Keratinocyte (primary cell): ENCODE results near the gene PRRC2B. TPM values are rescaled to one million over a fixed set of nuclear protein-coding genes. Genes with fewer than 3 reads are reported as not detected.

Source experiments
- DNase-seq: peaks from one replicate; pipeline ENCODE4 v3.0.0-alpha.2; 2011; ENCODE audit warnings: low read depth, missing footprints, low spot score
- FAIRE-seq: peaks from 2 replicates; lab custom pipeline; 2011; peaks lifted over from hg19 to GRCh38; lab: Jason Lieb, UNC
- H2AFZ ChIP-seq: 2 replicates; pipeline ENCODE4 v1.6.0; 2012; ENCODE audit warnings: low read length, control low read depth, inconsistent platforms; ENCODE audit not compliant: control insufficient read depth
- H3K27ac ChIP-seq: 2 replicates; pipeline ENCODE4 v1.5.1; 2011; ENCODE audit warnings: low read length; ENCODE audit not compliant: control insufficient read depth, insufficient read depth
- H3K27me3 ChIP-seq: 3 replicates; pipeline ENCODE4 v1.6.0; 2011; ENCODE audit warnings: low read length; ENCODE audit not compliant: control insufficient read depth, insufficient read depth; ENCODE audit errors: extremely low read depth
- H3K36me3 ChIP-seq, 2 experiments: 2 replicates in 1 of 2; 3 replicates in 1 of 2; pipeline ENCODE4 v1.5.1; 2011; ENCODE audit warnings: low read length in 2 of 2, mild to moderate bottlenecking in 1 of 2; ENCODE audit not compliant: control insufficient read depth in 2 of 2, insufficient read depth in 2 of 2; ENCODE audit errors: extremely low read depth in 1 of 2
- H3K4me1 ChIP-seq: 3 replicates; pipeline ENCODE4 v1.5.1; 2011; ENCODE audit warnings: low read length; ENCODE audit not compliant: control insufficient read depth, insufficient read depth; ENCODE audit errors: extremely low read depth
- H3K4me2 ChIP-seq: 3 replicates; pipeline ENCODE4 v1.6.0; 2011; ENCODE audit warnings: low read depth, low read length; ENCODE audit not compliant: control insufficient read depth, insufficient read depth; ENCODE audit errors: extremely low read depth
- H3K4me3 ChIP-seq, 3 experiments: fragments of 200-600 bp in 1 of 3; sonication (generic) in 1 of 3; 2 replicates in 2 of 3; 3 replicates in 1 of 3; pipeline ENCODE4 v1.5.1; 2011 to 2016; ENCODE audit warnings: low read length in 3 of 3, mild to moderate bottlenecking in 3 of 3, control low read depth in 2 of 3, inconsistent platforms in 1 of 3, low read depth in 1 of 3, mixed read lengths in 1 of 3, mixed run types in 1 of 3, moderate library complexity in 1 of 3; ENCODE audit not compliant: control insufficient read depth in 2 of 3, insufficient read depth in 2 of 3; ENCODE audit errors: extremely low read depth in 1 of 3
- H3K79me2 ChIP-seq: 2 replicates; pipeline ENCODE4 v1.6.0; 2012; ENCODE audit warnings: low read length; ENCODE audit not compliant: control insufficient read depth, insufficient read depth
- H3K9ac ChIP-seq: 3 replicates; pipeline ENCODE4 v1.6.0; 2011; ENCODE audit warnings: low read length; ENCODE audit not compliant: control insufficient read depth, insufficient read depth; ENCODE audit errors: extremely low read depth
- H3K9me1 ChIP-seq: 3 replicates; pipeline ENCODE4 v1.6.0; 2011; ENCODE audit warnings: low read length; ENCODE audit not compliant: control insufficient read depth, insufficient read depth; ENCODE audit errors: extremely low read depth
- H3K9me3 ChIP-seq: 2 replicates; pipeline ENCODE4 v1.5.1; 2012; ENCODE audit warnings: low read depth, low read length; ENCODE audit not compliant: control insufficient read depth
- H4K20me1 ChIP-seq: 3 replicates; pipeline ENCODE4 v1.6.0; 2011; ENCODE audit warnings: low read length; ENCODE audit not compliant: control insufficient read depth, insufficient read depth; ENCODE audit errors: extremely low read depth
- EZH2 ChIP-seq: IDR thresholded peaks from one replicate; pipeline ENCODE4 v1.6.1; 2012; ENCODE audit warnings: inconsistent platforms, mild to moderate bottlenecking, low read length, moderate library complexity
- dilution Hi-C: fragments of 300-500 bp; cut with MboI; formaldehyde crosslinking; loops from one replicate; pipeline ENCODE4 v1.7.0; 2020; ENCODE audit warnings: low sequenced_read_pairs; ENCODE audit not compliant: extremely low pct_ligation_motif_present
- polyA plus RNA-seq, 5 experiments: library from polyadenylated mRNA; depleted of rRNA in 3 of 5; stranded (reverse) in 3 of 5; stranded (forward) in 1 of 5; unstranded in 1 of 5; fragments of >200 nt; gene quantifications; 1 replicate in 1 of 5; 2 replicates in 3 of 5; 3 replicates in 1 of 5; pipeline versions ENCODE4 v1.2.1 to v1.2.3, GENCODE V29; 2011 to 2012; ENCODE audit warnings: missing spikeins in 2 of 5, low read depth in 1 of 5, low replicate concordance in 1 of 5
- TF ChIP-seq, protein P1 (sequence below), 3 experiments: IDR thresholded peaks in 1 of 3; conservative IDR thresholded peaks in 1 of 3; optimal IDR thresholded peaks in 1 of 3; 2 replicates in 2 of 3; 3 replicates in 1 of 3; pipeline versions ENCODE3 to v1.5.1; 2011; ENCODE audit warnings: low read length in 3 of 3, mild to moderate bottlenecking in 3 of 3, moderate library complexity in 2 of 3, control low read depth in 1 of 3, inconsistent platforms in 1 of 3; ENCODE audit not compliant: insufficient read depth in 2 of 3; ENCODE audit errors: extremely low read depth in 1 of 3

Gene PRRC2B
- polyA plus RNA-seq, 1 donor (not counting 4 experiments of a cell fraction or from before 2014, with no cell fraction given) = 20.8 TPM

- H3K27me3 ChIP-seq = no peaks in the 10 kb centered on the region
- DNase-seq (no peak), FAIRE-seq (no peak)
- H3K79me2 ChIP-seq = no peaks in the 10 kb centered on the region
- peaks cover 55 to 56% of the 10 kb centered on the region in 2 experiments for H3K36me3 ChIP-seq
- dilution Hi-C loops = no loop called here
- H3K9me1 ChIP-seq = no peaks in the 10 kb centered on the region
- H2AFZ ChIP-seq = no peak overlapping the region
- H3K4me2 ChIP-seq = no peak overlapping the region
- no peak overlapping the region for H3K27ac ChIP-seq
- H4K20me1 ChIP-seq = peaks cover 5% of the 10 kb centered on the region
- TF ChIP-seq EZH2 = no peak
- TF ChIP-seq, protein P1, sequence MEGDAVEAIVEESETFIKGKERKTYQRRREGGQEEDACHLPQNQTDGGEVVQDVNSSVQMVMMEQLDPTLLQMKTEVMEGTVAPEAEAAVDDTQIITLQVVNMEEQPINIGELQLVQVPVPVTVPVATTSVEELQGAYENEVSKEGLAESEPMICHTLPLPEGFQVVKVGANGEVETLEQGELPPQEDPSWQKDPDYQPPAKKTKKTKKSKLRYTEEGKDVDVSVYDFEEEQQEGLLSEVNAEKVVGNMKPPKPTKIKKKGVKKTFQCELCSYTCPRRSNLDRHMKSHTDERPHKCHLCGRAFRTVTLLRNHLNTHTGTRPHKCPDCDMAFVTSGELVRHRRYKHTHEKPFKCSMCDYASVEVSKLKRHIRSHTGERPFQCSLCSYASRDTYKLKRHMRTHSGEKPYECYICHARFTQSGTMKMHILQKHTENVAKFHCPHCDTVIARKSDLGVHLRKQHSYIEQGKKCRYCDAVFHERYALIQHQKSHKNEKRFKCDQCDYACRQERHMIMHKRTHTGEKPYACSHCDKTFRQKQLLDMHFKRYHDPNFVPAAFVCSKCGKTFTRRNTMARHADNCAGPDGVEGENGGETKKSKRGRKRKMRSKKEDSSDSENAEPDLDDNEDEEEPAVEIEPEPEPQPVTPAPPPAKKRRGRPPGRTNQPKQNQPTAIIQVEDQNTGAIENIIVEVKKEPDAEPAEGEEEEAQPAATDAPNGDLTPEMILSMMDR (optimal IDR thresholded peaks at IDR 0.05 in 1 of 3, IDR thresholded peaks at IDR 0.05 in 1 of 3, conservative IDR thresholded peaks at IDR 0.05 in 1 of 3; ENCODE audit: extremely low read depth in 1 of 3, insufficient read depth in 2 of 3, low read length in 3 of 3) = no peak
- H3K9ac ChIP-seq = no peak overlapping the region
- H3K4me3 ChIP-seq = no peak overlapping the region
- H3K4me1 ChIP-seq = peaks cover 14% of the 10 kb centered on the region
- no peaks in the 10 kb centered on the region for H3K9me3 ChIP-seq
Measured at GRCh38 chr9:131496844-131497405, 103.0 kb downstream of the PRRC2B start.

DNA sequence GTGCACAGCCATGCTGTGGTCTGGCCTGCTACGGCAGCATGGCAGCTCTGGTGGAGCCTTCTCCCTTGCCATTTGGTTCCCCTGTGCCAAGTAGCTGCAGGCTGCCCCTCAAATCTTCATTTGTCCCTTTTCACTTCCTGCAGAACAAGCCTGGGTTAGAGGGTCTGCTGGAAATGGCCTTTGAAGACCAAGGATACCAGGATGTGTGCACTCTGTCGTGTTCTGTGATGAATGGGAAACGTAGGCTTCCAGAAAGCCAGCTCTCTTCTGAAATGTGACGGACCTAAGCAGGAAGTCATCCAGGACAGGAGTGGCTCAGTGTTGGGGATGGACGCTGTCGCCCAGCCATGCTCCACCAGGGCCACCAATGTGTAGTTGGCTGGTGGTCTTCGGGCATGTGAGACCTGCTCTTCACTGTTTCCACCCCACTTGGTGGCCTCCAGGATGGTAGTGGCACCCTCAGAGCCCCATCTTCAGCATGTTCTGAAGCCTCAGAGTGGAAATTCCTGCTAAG is 105.4 kb downstream of the PRRC2B start:
- FAIRE-seq (no peak), DNase-seq (no peak)
- H3K9me1 ChIP-seq = no peaks in the 10 kb centered on the region
- H3K4me3 ChIP-seq = no peak overlapping the region
- no peaks in the 10 kb centered on the region for H3K9me3 ChIP-seq
- H3K4me1 ChIP-seq = peaks cover 27% of the 10 kb centered on the region
- H3K36me3 ChIP-seq = peaks cover 38 to 40% of the 10 kb centered on the region in 2 experiments
- peaks cover 5% of the 10 kb centered on the region for H4K20me1 ChIP-seq
- TF ChIP-seq, protein P1 (optimal IDR thresholded peaks at IDR 0.05 in 1 of 3, IDR thresholded peaks at IDR 0.05 in 1 of 3, conservative IDR thresholded peaks at IDR 0.05 in 1 of 3; ENCODE audit: extremely low read depth in 1 of 3, insufficient read depth in 2 of 3, low read length in 3 of 3) = no peak
- no peak for TF ChIP-seq EZH2
- no peak overlapping the region for H2AFZ ChIP-seq
- no peak overlapping the region for H3K27ac ChIP-seq
- no peak overlapping the region for H3K9ac ChIP-seq
- dilution Hi-C loops = no loop called here
- no peaks in the 10 kb centered on the region for H3K27me3 ChIP-seq
- no peak overlapping the region for H3K4me2 ChIP-seq
- no peaks in the 10 kb centered on the region for H3K79me2 ChIP-seq
